ENCODE measurements around the gene CCDC3.

Gene CCDC3

GRCh38 chr10:12961416-12962205, 39.9 kb downstream of the CCDC3 start:
- no peak for DNase-seq (ENCODE audit: low read depth in 2 of 2)

GRCh38 chr10:12960941-12961340, 40.6 kb downstream of the CCDC3 start:
- DNase-seq (ENCODE audit: low read depth in 2 of 2), result no peak

DNA sequence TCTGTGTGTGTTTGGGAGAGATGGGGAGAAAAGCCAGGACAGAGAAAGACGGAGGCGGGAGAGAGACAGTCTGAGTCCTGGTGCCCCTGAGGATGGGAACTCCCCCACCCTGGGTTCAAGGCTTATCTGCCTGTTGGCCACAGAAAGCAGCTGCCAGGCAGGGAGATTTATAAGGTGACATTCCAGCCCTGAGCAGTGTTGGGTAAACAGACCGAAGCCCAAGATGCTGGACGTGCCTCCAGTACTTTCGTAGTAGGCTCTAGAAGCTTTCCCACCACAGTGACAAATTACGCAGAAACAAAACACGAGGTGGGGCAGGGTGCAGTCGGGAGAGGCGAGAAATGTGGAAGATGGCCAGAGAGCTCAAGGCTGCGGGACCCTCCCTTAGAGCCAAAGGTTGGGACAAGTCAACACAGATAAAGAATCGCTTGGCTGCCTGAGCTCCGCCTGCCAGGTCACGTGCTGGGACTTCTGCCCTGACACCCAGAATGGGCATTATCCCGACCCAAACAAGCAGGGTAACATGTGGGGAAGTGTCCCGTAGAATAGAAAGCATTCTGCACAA, 41.1 kb downstream of the CCDC3 start:
- DNase-seq (ENCODE audit: low read depth in 2 of 2), result no peak

DNA sequence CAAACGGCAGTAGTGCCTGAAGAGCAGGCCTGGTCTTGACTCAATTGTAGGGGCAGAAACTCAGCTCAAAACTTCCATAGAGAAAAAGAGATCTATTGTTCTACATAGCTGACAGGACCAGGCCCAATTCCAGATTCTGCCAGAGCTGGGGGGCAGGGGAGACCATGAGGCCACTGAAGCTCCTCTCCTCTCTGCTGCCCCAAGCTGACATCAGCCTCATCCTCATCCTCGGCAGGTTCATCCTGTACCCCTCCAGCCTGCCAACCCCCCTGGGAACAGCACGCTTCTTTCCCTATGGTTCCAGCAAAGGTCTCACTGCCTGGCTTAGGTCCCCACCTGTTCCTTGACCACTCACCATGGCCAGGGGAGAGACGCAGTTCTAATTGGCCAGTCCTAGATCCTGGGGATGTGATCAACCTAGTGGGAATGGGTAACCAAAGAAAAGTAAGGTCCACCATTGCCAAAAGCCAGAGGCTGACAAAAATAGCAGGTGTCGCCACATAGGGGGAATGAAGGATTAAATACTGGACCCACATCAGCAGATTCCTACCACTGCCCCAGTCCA, 42.9 kb downstream of the CCDC3 start:
- no peak for DNase-seq (ENCODE audit: low read depth in 2 of 2)

- DNase-seq (ENCODE audit: low read depth in 2 of 2), result no peak
These were observed 44.4 kb downstream of the CCDC3 start for GRCh38 chr10:12957081-12957480.

DNA sequence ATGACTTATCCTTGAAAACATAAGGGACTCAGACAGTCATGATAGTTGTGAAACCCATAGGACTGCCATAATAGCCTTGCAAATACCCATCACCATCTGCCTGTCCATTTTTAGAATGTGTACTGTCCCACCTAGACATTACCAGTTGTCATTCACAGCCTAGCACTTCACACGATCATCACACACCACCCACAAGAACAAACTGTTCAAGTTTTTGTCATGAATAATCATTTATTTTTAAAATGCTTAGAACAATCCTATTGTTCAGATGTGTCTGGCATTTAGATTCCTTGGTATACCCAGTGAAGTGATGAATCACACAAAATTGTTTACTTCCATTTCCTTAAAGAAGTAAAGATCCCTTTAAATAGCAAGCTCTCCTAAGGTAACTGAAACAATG, 46.6 kb downstream of the CCDC3 start:
- DNase-seq (ENCODE audit: low read depth in 2 of 2), result no peak

GRCh38 chr10:12950583-12951128, 50.9 kb downstream of the CCDC3 start:
- DNase-seq (ENCODE audit: low read depth in 2 of 2), result no peak

GRCh38 chr10:12949248-12949647, 52.3 kb downstream of the CCDC3 start:
- DNase-seq (ENCODE audit: low read depth in 2 of 2), result no peak

DNA sequence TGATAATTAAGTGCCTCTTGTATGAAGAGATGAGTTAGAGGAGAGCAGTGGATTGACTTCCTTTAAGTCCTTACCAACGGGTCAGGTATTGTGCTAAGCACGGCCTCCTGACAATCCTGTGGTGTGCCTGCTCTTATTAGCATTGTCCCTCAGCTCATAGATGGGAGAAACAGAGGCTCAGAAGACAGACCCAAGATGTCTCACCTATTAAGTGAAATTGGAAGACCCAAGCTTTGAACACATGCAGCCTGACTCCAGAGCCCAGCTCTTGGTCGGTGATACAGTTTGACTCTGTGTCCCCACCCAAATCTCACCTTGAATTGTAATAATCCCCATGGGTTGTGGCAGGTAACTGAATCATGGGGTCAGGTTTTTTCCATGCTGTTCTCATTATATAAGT, 53.8 kb downstream of the CCDC3 start:
- DNase-seq (ENCODE audit: low read depth in 2 of 2), result no peak

GRCh38 chr10:12946372-12946771, 55.1 kb downstream of the CCDC3 start:
- no peak for DNase-seq (ENCODE audit: low read depth in 2 of 2)

DNA sequence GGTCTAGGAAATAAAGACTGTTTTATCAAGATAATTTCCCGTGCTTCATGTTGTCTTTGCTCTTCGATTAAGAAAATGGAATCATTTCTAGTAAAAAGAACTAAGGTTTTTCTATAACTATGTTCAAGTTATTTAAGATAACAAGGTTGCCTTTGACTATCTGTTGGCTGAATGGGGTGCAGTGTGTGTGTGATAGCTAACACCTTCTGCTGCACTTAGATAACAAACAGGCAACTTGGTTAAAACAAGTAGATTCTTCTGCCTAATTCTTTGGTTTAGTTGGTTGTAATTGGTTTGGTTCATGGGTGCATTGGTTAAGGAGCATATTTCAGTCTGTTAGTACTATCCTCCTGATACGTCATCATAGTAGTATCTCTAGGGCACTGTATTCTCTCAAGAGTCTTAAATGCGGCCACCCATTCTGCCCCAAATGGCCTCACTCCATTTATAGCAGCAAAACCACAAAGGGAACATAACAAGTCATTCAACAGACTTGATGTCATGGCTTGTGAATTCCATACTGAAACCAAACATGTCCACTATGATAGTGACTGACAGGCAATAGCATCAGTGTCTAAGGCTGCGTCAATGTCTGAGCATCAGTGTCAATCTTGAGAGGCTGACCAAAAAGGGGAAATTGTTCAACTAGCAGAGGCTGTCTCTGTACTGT, 55.7 kb downstream of the CCDC3 start:
- DNase-seq (ENCODE audit: low read depth in 2 of 2), result no peak

- DNase-seq (ENCODE audit: low read depth in 2 of 2), result no peak
These were observed 56.6 kb downstream of the CCDC3 start for GRCh38 chr10:12944931-12945330.

GRCh38 chr10:12943425-12943824, 58.1 kb downstream of the CCDC3 start:
- no peak for DNase-seq (ENCODE audit: low read depth in 2 of 2)

- no peak for DNase-seq (ENCODE audit: low read depth in 2 of 2)
These were observed 59.5 kb downstream of the CCDC3 start for GRCh38 chr10:12941966-12942365.

GRCh38 chr10:12940791-12941190, 60.7 kb downstream of the CCDC3 start:
- DNase-seq (ENCODE audit: low read depth in 2 of 2), result no peak

DNA sequence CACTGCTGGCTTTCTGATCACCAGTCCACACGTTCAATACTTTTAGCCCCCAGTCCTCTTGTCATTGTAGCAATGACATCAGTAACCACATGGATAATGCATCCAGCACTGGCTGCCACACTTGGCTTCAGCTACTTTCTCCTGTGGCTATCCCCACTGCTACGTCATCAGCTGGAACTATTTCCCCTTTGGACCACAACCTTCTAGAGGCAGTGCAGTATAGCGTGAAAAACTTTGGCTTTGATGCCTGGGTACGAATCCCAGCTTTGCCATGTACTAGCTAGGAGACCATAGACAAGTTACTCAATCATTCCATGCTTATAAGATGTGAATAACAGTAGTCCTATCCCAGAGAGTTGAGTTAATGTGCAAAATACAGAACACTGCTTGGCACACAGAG, 63.2 kb downstream of the CCDC3 start:
- no peak for DNase-seq (ENCODE audit: low read depth in 2 of 2)

- DNase-seq (ENCODE audit: low read depth in 2 of 2), result no peak
These were observed 64.0 kb downstream of the CCDC3 start for GRCh38 chr10:12937527-12937926.

- DNase-seq (ENCODE audit: low read depth in 2 of 2), result no peak
These were observed 66.7 kb downstream of the CCDC3 start for GRCh38 chr10:12934777-12935176.

GRCh38 chr10:12929381-12929780, 72.1 kb downstream of the CCDC3 start:
- no peak for DNase-seq (ENCODE audit: low read depth in 2 of 2)

DNA sequence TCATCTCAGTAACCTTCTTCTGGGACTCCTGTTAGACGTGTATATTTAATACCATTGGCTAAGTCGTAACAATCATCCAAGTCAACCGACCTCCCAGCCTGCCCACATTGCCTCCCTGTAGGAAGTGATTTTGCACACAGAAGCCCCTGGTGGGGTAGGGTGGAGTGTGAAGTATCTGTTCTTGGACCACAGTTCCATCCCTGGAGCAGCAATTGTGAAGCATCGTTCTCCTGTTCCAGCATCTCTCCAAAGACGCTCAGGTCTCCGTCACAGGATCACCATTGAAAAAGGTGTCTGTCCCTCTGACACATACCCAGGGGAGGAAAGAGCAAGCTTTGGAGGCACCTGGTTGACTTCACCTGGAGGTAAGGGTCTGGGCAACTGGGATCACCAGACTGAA, 72.9 kb downstream of the CCDC3 start:
- no peak for DNase-seq (ENCODE audit: low read depth in 2 of 2)

- DNase-seq (ENCODE audit: low read depth in 2 of 2), result no peak
These were observed 73.6 kb downstream of the CCDC3 start for GRCh38 chr10:12927896-12928295.

- no peak for DNase-seq (ENCODE audit: low read depth in 2 of 2)
These were observed 75.7 kb downstream of the CCDC3 start for GRCh38 chr10:12925845-12926244.

GRCh38 chr10:12924911-12925310, 76.6 kb downstream of the CCDC3 start:
- no peak for DNase-seq (ENCODE audit: low read depth in 2 of 2)
